Neuron (in vitro differentiated cells): ENCODE results near the gene BICC1.

Source experiments
- H2AFZ ChIP-seq: one replicate; pipeline ENCODE4 v1.6.1; 2013; ENCODE audit warnings: low read depth, mild to moderate bottlenecking, inconsistent platforms, low read length, moderate library complexity
- H3K27me3 ChIP-seq: one replicate; pipeline ENCODE4 v1.6.1; 2013; ENCODE audit warnings: low read length; ENCODE audit not compliant: insufficient read depth
- H3K36me3 ChIP-seq: one replicate; pipeline ENCODE4 v1.6.1; 2013; ENCODE audit warnings: low read length; ENCODE audit not compliant: insufficient read depth
- H3K4me1 ChIP-seq: one replicate; pipeline ENCODE4 v1.6.1; 2013; ENCODE audit warnings: low read length; ENCODE audit not compliant: insufficient read depth
- H3K4me3 ChIP-seq: 2 replicates; pipeline ENCODE4 v1.5.1; 2013; ENCODE audit warnings: mild to moderate bottlenecking, low read length, moderate library complexity
- H3K9me3 ChIP-seq: one replicate; pipeline ENCODE4 v1.6.1; 2013; ENCODE audit warnings: low read length

The BICC1 gene

GRCh38 chr10:58488921-58489320 is 23.8 kb upstream of the BICC1 start:
- no peaks in the 10 kb centered on the region for H3K36me3 ChIP-seq
- H2AFZ ChIP-seq: no peak overlapping the region
- H3K9me3 ChIP-seq: no peaks in the 10 kb centered on the region
- no peaks in the 10 kb centered on the region for H3K4me1 ChIP-seq
- no peak overlapping the region for H3K4me3 ChIP-seq
- no peaks in the 10 kb centered on the region for H3K27me3 ChIP-seq

GRCh38 chr10:58502956-58503355 is 9.7 kb upstream of the BICC1 start:
- Histone ChIP-seq H3K4me3 (no peak overlapping the region), H3K9me3 (no peaks in the 10 kb centered on the region), H3K36me3 (no peaks in the 10 kb centered on the region), H3K27me3 (peaks cover 7% of the 10 kb centered on the region), H2AFZ (no peak overlapping the region), H3K4me1 (no peaks in the 10 kb centered on the region)

- no peak overlapping the region for H2AFZ ChIP-seq
- no peaks in the 10 kb centered on the region for H3K36me3 ChIP-seq
- no peak overlapping the region for H3K4me3 ChIP-seq
- peaks cover 2% of the 10 kb centered on the region for H3K27me3 ChIP-seq
- no peaks in the 10 kb centered on the region for H3K9me3 ChIP-seq
- peaks cover 10% of the 10 kb centered on the region for H3K4me1 ChIP-seq
Measured at GRCh38 chr10:58508316-58508715, 4.4 kb upstream of the BICC1 start.

DNA sequence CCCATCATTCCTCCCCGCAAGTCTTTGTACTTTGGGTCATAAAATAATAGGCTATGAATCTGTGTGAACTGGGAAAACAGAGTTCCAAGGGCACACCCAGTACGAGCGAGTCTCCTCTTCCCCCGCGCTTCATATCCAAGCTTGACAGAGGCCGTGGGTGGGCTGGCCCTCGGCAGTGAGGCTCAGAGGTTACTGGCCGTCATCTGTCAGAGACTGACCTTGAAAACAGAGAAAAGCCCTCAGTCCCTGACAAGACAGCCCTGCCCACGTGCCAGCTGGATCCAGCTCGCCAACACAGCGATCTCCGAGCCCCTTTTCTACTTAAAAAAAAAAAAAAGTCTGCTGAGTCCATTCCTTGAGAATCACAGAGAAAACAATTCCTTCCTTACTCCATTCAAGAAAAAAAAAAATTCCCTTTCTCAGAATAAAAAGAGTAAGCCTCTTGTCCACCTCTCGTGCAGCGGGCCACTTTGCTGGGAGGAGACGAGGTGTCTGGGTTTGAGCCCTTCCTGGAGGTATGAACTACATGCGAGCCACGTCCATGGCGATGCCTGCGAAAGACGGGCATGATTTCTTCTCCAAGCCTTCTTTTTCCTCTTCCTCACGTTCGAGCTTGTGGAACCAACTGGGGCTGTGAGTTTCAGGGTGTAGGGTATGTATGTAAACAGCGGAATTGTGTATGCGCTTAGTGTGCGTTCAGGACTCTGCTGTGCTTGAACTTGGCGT is 744 bp upstream of the BICC1 start:
- Histone ChIP-seq H3K36me3 (no peaks in the 10 kb centered on the region), H3K27me3 (peaks cover 10% of the 10 kb centered on the region), H3K4me3 (peak overlapping the region; percentile 80), H3K9me3 (no peaks in the 10 kb centered on the region), H3K4me1 (peaks cover 21% of the 10 kb centered on the region), H2AFZ (peak overlapping the region; percentile 3)

GRCh38 chr10:58513188-58514110 is 777 bp downstream of the BICC1 start:
- Histone ChIP-seq H3K9me3 (no peaks in the 10 kb centered on the region), H3K27me3 (peaks cover 10% of the 10 kb centered on the region), H2AFZ (peak overlapping the region; percentile 95), H3K36me3 (no peaks in the 10 kb centered on the region), H3K4me1 (peaks cover 21% of the 10 kb centered on the region), H3K4me3 (peak overlapping the region; percentile 80)

DNA sequence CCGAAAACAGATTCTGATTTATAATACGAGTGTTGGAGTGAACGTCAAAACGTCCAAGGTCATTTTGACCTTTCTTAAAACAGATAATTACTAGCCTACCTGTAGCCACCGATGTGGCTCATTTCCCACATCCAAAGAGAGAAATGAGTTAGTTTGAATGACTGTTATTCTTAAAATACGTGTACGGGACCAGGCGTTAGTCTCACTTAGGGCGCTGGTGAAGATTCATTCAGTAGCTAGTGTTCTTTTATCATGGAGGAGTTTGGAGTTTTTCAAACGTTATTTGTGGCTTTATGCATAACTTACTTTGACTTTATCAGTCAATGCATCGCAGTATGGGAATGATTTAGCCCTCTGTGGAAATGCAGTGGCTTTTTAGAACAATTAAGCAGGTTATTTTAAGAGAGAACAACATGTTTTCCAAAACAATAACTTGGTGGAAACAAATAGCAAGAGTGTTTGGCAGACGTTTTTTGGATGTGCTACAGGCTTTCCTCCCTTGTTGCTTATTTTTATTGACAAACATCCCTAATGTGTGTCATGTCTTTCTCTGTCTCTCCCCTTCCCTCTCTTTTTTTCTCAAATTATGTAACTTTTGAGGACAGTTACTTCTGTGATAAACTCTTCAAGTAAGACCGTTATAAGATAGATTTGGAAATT is 1.6 kb downstream of the BICC1 start:
- H3K4me3 ChIP-seq: peak overlapping the region; percentile 80
- H3K27me3 ChIP-seq: peaks cover 12% of the 10 kb centered on the region

GRCh38 chr10:58515291-58515941 is 2.7 kb downstream of the BICC1 start:
- peaks cover 15% of the 10 kb centered on the region for H3K27me3 ChIP-seq
- no peaks in the 10 kb centered on the region for H3K9me3 ChIP-seq
- peaks cover 21% of the 10 kb centered on the region for H3K4me1 ChIP-seq
- H2AFZ ChIP-seq: no peak overlapping the region
- no peak overlapping the region for H3K4me3 ChIP-seq
- H3K36me3 ChIP-seq: no peaks in the 10 kb centered on the region

More for the DNA sequence above, 1.6 kb downstream of the BICC1 start:
- Histone ChIP-seq H3K36me3 (no peaks in the 10 kb centered on the region), H3K4me1 (peaks cover 21% of the 10 kb centered on the region), H3K9me3 (no peaks in the 10 kb centered on the region), H2AFZ (no peak overlapping the region)

DNA sequence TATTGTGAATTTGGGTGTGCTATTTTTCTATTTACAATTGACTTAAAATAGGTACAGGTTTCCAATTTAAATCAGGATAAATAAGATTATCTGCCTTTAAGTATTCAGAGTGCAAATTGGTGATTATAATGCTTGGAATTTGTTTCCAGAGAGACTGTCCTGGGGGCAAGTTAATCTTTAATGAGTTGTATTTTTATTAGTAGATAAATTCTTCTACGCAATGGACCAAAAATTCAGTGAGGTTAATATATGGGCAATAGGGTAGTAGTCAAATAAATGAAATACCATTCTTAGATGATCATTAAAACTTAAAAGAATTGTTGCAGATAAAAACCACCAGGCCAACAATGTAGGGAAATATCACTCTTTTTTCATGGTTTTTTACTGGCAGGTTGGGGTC is 3.4 kb downstream of the BICC1 start:
- Histone ChIP-seq H3K4me3 (no peak overlapping the region), H3K4me1 (peaks cover 21% of the 10 kb centered on the region), H2AFZ (no peak overlapping the region), H3K27me3 (peaks cover 15% of the 10 kb centered on the region), H3K9me3 (no peaks in the 10 kb centered on the region), H3K36me3 (no peaks in the 10 kb centered on the region)

GRCh38 chr10:58516671-58517070 is 4.0 kb downstream of the BICC1 start:
- H3K27me3 ChIP-seq: peaks cover 15% of the 10 kb centered on the region
- no peak overlapping the region for H2AFZ ChIP-seq
- no peaks in the 10 kb centered on the region for H3K36me3 ChIP-seq
- H3K4me1 ChIP-seq: peaks cover 20% of the 10 kb centered on the region
- no peaks in the 10 kb centered on the region for H3K9me3 ChIP-seq
- H3K4me3 ChIP-seq: no peak overlapping the region

GRCh38 chr10:58517081-58517480 is 4.4 kb downstream of the BICC1 start:
- Histone ChIP-seq H3K36me3 (no peaks in the 10 kb centered on the region), H2AFZ (no peak overlapping the region), H3K9me3 (no peaks in the 10 kb centered on the region), H3K4me1 (peaks cover 16% of the 10 kb centered on the region), H3K27me3 (peaks cover 15% of the 10 kb centered on the region), H3K4me3 (no peak overlapping the region)

GRCh38 chr10:58517491-58518355 is 5.1 kb downstream of the BICC1 start:
- H3K4me3 ChIP-seq: no peak overlapping the region
- no peaks in the 10 kb centered on the region for H3K9me3 ChIP-seq
- H3K27me3 ChIP-seq: peaks cover 15% of the 10 kb centered on the region
- H3K36me3 ChIP-seq: no peaks in the 10 kb centered on the region
- H3K4me1 ChIP-seq: peaks cover 11% of the 10 kb centered on the region
- no peak overlapping the region for H2AFZ ChIP-seq

- Histone ChIP-seq H3K27me3 (peaks cover 15% of the 10 kb centered on the region), H3K9me3 (no peaks in the 10 kb centered on the region), H2AFZ (no peak overlapping the region), H3K4me1 (peaks cover 8% of the 10 kb centered on the region), H3K4me3 (no peak overlapping the region), H3K36me3 (no peaks in the 10 kb centered on the region)
Measured at GRCh38 chr10:58518775-58519174, 6.1 kb downstream of the BICC1 start.
